Natural killer cell (primary cell): ENCODE data around the gene KIF1B. TPM values are rescaled to one million over a fixed set of nuclear protein-coding genes. Genes with fewer than 3 reads are reported as not detected.

Experiments
- ATAC-seq, 3 donors: fragments of 150-1000 bp in 2 of 3; fragments of 200-7000 bp in 1 of 3; cut with Tn5 transposase; 1 replicate in 1 of 3; 2 replicates in 2 of 3; pipeline ENCODE4 v1.10.0; 2021; ENCODE audit warnings: mild to moderate bottlenecking in 2 of 3, moderate library complexity in 2 of 3
- DNase-seq, 2 donors: peaks; one replicate each; pipeline versions ENCODE4 v3.0.0 to v3.0.0-alpha.2; 2013 to 2021; ENCODE audit warnings: mixed read lengths in 1 of 2
- H3K27ac ChIP-seq: one replicate; pipeline ENCODE4 v1.5.1; 2013; ENCODE audit warnings: mild to moderate bottlenecking, low read length
- H3K27me3 ChIP-seq: one replicate; pipeline ENCODE4 v1.6.1; 2013; ENCODE audit warnings: low read length; ENCODE audit not compliant: control insufficient read depth, insufficient read depth
- H3K36me3 ChIP-seq: one replicate; pipeline ENCODE4 v1.6.1; 2013; ENCODE audit warnings: low read length; ENCODE audit not compliant: control insufficient read depth, insufficient read depth
- H3K4me1 ChIP-seq: one replicate; pipeline ENCODE4 v1.6.1; 2013; ENCODE audit warnings: low read length; ENCODE audit not compliant: control insufficient read depth, insufficient read depth
- H3K4me3 ChIP-seq: one replicate; pipeline ENCODE4 v1.5.1; 2013; ENCODE audit warnings: low read length
- H3K9me3 ChIP-seq: one replicate; pipeline ENCODE4 v1.6.1; 2013; ENCODE audit warnings: low read length; ENCODE audit not compliant: control insufficient read depth, insufficient read depth
- H3K27ac Mint-ChIP-seq, 2 donors: one replicate each; pipeline ENCODE4 v1.8.0; 2022; ENCODE audit warnings: mild to moderate bottlenecking in 2 of 2, mixed read lengths in 2 of 2, moderate library complexity in 1 of 2
- H3K27me3 Mint-ChIP-seq, 2 donors: one replicate each; pipeline ENCODE4 v1.8.0; 2022; ENCODE audit warnings: low read depth in 2 of 2, mixed read lengths in 2 of 2
- H3K36me3 Mint-ChIP-seq: one replicate; pipeline ENCODE4 v1.8.0; 2022; ENCODE audit warnings: mixed read lengths
- H3K4me1 Mint-ChIP-seq, 2 donors: one replicate each; pipeline ENCODE4 v1.8.0; 2022; ENCODE audit warnings: mixed read lengths in 2 of 2
- H3K4me3 Mint-ChIP-seq: one replicate; pipeline ENCODE4 v1.8.0; 2022; ENCODE audit warnings: mild to moderate bottlenecking, moderate library complexity, mixed read lengths
- H3K9me3 Mint-ChIP-seq, 2 donors: one replicate each; pipeline ENCODE4 v1.8.0; 2022; ENCODE audit warnings: mixed read lengths in 2 of 2
- WGBS: methylation state at CpG from one replicate; pipeline ENCODE4 v1.1.7; 2013; ENCODE audit warnings: missing lambda C conversion rate; ENCODE audit not compliant: insufficient coverage; 5-methylcytosine and 5-hydroxymethylcytosine counted together
- intact Hi-C: fragments of 100-400 bp; cut with micrococcal nuclease; formaldehyde crosslinking; loops from one replicate; pipeline ENCODE4 v1.14.2; 2022
- total RNA-seq, 4 donors: library from RNA; stranded (reverse); fragments of 120-200 nt in 1 of 4; gene quantifications; one replicate each; pipeline versions ENCODE4 v1.2.3 to v1.2.4, GENCODE V29; 2013 to 2022
- TF ChIP-seq, protein P1 (sequence below): fragments of 200-600 bp; IDR thresholded peaks from one replicate; pipeline ENCODE4 v1.8.0; 2022; ENCODE audit warnings: antibody characterized with exemption

KIF1B gene
- total RNA-seq, 3 donors from 2014 or later (not counting 1 experiment from before 2014, with no cell fraction given), result 15.2 to 22.0 (median 16.3) TPM

DNA sequence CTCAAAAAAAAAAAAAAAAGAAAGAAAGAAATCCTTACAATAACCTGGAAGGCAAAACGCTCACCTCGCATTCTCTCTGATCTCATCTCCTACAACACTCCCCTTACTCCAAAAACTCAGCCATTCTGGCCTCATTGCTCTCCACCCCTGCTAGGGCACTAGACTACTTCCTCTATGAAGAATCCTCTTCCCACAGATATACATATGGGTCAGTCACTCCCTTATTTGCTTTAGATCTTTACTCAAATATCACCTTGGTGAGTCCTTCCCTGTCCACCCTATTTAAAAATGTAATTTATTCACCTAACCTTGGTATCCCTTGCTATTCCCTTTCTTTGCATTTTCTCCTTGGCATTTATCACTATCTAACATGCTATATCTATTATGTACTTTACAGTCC lies 24.6 kb upstream of the KIF1B start:
- WGBS, result 95% methylated on average over 2 of the region's 2 CpGs
- Histone ChIP-seq H3K4me3 (no peak overlapping the region), H3K27me3 (no peaks in the 10 kb centered on the region), H3K36me3 (peaks cover 1% of the 10 kb centered on the region), H3K4me1 (no peaks in the 10 kb centered on the region), H3K9me3 (no peaks in the 10 kb centered on the region), H3K27ac (no peak overlapping the region)
- no peaks in the 10 kb centered on the region for H3K4me1 Mint-ChIP-seq
- H3K4me3 Mint-ChIP-seq, result no peak overlapping the region
- TF ChIP-seq, protein P1, sequence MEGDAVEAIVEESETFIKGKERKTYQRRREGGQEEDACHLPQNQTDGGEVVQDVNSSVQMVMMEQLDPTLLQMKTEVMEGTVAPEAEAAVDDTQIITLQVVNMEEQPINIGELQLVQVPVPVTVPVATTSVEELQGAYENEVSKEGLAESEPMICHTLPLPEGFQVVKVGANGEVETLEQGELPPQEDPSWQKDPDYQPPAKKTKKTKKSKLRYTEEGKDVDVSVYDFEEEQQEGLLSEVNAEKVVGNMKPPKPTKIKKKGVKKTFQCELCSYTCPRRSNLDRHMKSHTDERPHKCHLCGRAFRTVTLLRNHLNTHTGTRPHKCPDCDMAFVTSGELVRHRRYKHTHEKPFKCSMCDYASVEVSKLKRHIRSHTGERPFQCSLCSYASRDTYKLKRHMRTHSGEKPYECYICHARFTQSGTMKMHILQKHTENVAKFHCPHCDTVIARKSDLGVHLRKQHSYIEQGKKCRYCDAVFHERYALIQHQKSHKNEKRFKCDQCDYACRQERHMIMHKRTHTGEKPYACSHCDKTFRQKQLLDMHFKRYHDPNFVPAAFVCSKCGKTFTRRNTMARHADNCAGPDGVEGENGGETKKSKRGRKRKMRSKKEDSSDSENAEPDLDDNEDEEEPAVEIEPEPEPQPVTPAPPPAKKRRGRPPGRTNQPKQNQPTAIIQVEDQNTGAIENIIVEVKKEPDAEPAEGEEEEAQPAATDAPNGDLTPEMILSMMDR, result no peak
- H3K9me3 Mint-ChIP-seq, result no peaks in the 10 kb centered on the region
- no peaks in the 10 kb centered on the region for H3K27me3 Mint-ChIP-seq
- H3K27ac Mint-ChIP-seq, result no peak overlapping the region
- no peak for DNase-seq
- peaks cover 3% of the 10 kb centered on the region for H3K36me3 Mint-ChIP-seq
- intact Hi-C loops, result no loop called here
- ATAC-seq, result peak in 1 of 3 donors; percentile 24

DNA sequence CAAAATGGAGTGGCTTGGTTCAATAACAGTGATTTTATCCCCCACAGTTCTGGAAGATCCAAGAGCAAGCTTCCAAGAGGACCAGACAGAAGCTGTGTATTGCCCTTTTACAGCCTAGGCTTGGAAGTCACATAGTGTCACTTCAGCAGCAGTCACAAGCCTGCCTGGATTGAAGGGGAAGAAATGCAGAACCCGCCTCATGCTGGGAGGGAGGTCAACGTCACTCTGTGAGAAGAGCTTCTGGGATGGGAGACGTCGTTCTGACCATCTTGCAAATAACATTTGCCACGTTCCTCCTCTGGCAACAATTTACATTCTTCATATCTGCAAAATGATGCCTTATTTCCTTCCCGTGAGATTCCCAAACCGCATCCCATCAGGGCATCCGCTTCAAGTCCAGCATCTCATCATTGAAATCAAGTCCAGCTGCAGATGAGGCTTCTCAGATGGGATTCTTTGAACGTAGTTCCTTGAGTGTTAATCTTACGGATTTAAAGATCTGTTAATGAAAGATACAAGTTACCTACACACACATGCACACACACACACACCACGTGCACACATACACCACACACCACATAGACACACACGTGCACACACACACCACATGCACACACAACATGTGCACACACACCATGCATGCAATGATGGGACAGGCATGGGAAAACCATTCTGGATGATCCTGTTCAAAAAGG lies 23.9 kb upstream of the KIF1B start:
- no peaks in the 10 kb centered on the region for H3K27me3 ChIP-seq
- WGBS, result 94% methylated on average over 12 of the region's 12 CpGs
- Mint-ChIP-seq H3K27ac (no peak overlapping the region), H3K4me1 (no peaks in the 10 kb centered on the region), H3K36me3 (no peaks in the 10 kb centered on the region), H3K9me3 (no peaks in the 10 kb centered on the region), H3K4me3 (no peak overlapping the region), H3K27me3 (no peaks in the 10 kb centered on the region)
- ATAC-seq (no peak), DNase-seq (no peak)
- intact Hi-C loops, result no loop called here
- no peaks in the 10 kb centered on the region for H3K36me3 ChIP-seq
- H3K4me3 ChIP-seq, result no peak overlapping the region
- H3K9me3 ChIP-seq, result no peaks in the 10 kb centered on the region
- H3K27ac ChIP-seq, result no peak overlapping the region
- H3K4me1 ChIP-seq, result no peaks in the 10 kb centered on the region
- TF ChIP-seq, protein P1, result no peak

DNA sequence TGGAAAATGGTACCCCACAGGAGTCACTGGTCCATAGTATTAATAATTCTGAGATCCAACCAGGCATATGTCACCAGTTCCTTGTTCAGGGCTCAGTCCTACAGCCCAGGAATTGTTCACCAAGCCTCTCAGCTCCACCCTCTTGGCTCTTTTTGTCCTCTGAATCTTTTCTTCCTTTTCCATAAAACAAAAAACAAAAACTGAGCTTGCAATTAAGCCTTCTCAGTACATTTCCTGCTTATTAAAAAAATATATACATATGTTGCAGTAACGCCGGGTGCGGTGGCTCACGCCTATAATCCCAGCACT lies 23.4 kb upstream of the KIF1B start:
- Mint-ChIP-seq H3K27me3 (no peaks in the 10 kb centered on the region), H3K4me1 (no peaks in the 10 kb centered on the region), H3K4me3 (no peak overlapping the region), H3K27ac (no peak overlapping the region), H3K36me3 (no peaks in the 10 kb centered on the region), H3K9me3 (no peaks in the 10 kb centered on the region)
- Histone ChIP-seq H3K9me3 (no peaks in the 10 kb centered on the region), H3K4me1 (no peaks in the 10 kb centered on the region), H3K4me3 (no peak overlapping the region), H3K27me3 (no peaks in the 10 kb centered on the region), H3K36me3 (no peaks in the 10 kb centered on the region), H3K27ac (no peak overlapping the region)
- TF ChIP-seq, protein P1, result no peak
- ATAC-seq, result no peak
- WGBS, result 97% methylated on average over 4 of the region's 4 CpGs
- no peak for DNase-seq
- intact Hi-C loops, result no loop called here

DNA sequence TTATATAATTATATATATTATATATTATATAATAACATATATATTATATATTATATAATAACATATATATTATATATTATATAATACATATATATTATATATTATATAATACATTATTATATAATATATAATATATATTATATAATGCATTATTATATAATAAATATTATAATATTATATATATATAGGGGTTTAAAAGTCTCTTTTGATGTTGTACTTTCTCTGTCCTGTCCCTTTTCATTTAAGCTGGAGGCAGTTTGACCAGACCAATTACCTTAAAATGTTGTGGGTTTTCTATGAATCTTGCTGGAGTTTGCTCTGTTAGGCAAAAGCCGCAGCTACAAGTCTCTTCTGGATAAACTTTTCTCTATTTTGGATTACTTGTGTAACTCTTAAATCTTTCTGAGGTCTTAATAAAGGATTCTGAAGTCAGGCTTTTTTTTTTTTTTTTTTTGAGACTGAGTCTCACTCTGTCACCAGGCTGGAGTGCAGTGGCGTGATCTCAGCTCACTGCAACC lies 22.2 kb upstream of the KIF1B start:
- ATAC-seq, result no peak
- no peaks in the 10 kb centered on the region for H3K9me3 Mint-ChIP-seq
- WGBS, result 100% methylated on average over 2 of the region's 2 CpGs

More for the DNA sequence above, 22.2 kb upstream of the KIF1B start:
- no peaks in the 10 kb centered on the region for H3K4me1 ChIP-seq
- no peaks in the 10 kb centered on the region for H3K36me3 ChIP-seq
- no peak overlapping the region for H3K27ac Mint-ChIP-seq
- no peaks in the 10 kb centered on the region for H3K27me3 ChIP-seq
- no peak for DNase-seq
- TF ChIP-seq, protein P1, result no peak
- H3K4me1 Mint-ChIP-seq, result no peaks in the 10 kb centered on the region
- H3K27ac ChIP-seq, result no peak overlapping the region
- H3K4me3 Mint-ChIP-seq, result no peak overlapping the region
- no peak overlapping the region for H3K4me3 ChIP-seq
- intact Hi-C loops, result no loop called here
- no peaks in the 10 kb centered on the region for H3K27me3 Mint-ChIP-seq
- H3K9me3 ChIP-seq, result no peaks in the 10 kb centered on the region
- no peaks in the 10 kb centered on the region for H3K36me3 Mint-ChIP-seq
